Endothelial cell of umbilical vein (primary cell): ENCODE data around the gene CHRNA3. TPM values are rescaled to one million over a fixed set of nuclear protein-coding genes. Genes with fewer than 3 reads are reported as not detected.

Experiments
- BruUV-seq: library from RNA; stranded (reverse); fragments of 400-500 nt; replicated peaks from 2 replicates; lab custom pipeline; 2021; lab: Mats Ljungman, UMichigan
- CTCF ChIA-PET: fragments of 300-600, 350-600 bp; sonication (Branson Sonifier 250); formaldehyde crosslinking; loops from one replicate; lab custom pipeline; 2021; ENCODE audit warnings: antibody characterized with exemption, inconsistent platforms; lab: Charles Lee
- POLR2A ChIA-PET: fragments of 300-600, 350-600 bp; sonication (Branson Sonifier 250); formaldehyde crosslinking; loops from one replicate; lab custom pipeline; 2021; ENCODE audit warnings: antibody characterized with exemption, inconsistent platforms; lab: Charles Lee
- DNase-seq: peaks from one replicate; pipeline ENCODE4 v3.0.0-alpha.2; 2011; ENCODE audit warnings: low read depth, low spot score
- FAIRE-seq: peaks from 2 replicates; lab custom pipeline; 2011; peaks lifted over from hg19 to GRCh38; lab: Jason Lieb, UNC
- H2AFZ ChIP-seq: 2 replicates; pipeline ENCODE4 v1.6.0; 2012; ENCODE audit warnings: low read depth, low read length, control low read depth, inconsistent platforms
- H3K27ac ChIP-seq: 2 replicates; pipeline ENCODE4 v1.5.1; 2011; ENCODE audit warnings: low read depth, mild to moderate bottlenecking, control low read depth, low read length, moderate library complexity; ENCODE audit not compliant: insufficient read depth
- H3K27me3 ChIP-seq, 2 experiments: 2 replicates each; pipeline versions ENCODE4 v1.6.0 to v1.6.1; 2011; ENCODE audit warnings: low read length in 2 of 2, mixed read lengths in 1 of 2; ENCODE audit not compliant: control insufficient read depth in 2 of 2, insufficient read depth in 2 of 2
- H3K36me3 ChIP-seq, 2 experiments: 2 replicates in 1 of 2; 3 replicates in 1 of 2; pipeline ENCODE4 v1.5.1; 2011; ENCODE audit warnings: low read length in 2 of 2, mild to moderate bottlenecking in 1 of 2, moderate library complexity in 1 of 2; ENCODE audit not compliant: control insufficient read depth in 2 of 2, insufficient read depth in 2 of 2; ENCODE audit errors: extremely low read depth in 1 of 2
- H3K4me1 ChIP-seq: 3 replicates; pipeline ENCODE4 v1.5.1; 2011; ENCODE audit warnings: mild to moderate bottlenecking, low read length; ENCODE audit not compliant: control insufficient read depth, insufficient read depth; ENCODE audit errors: extremely low read depth
- H3K4me2 ChIP-seq: 2 replicates; pipeline ENCODE4 v1.6.1; 2011; ENCODE audit warnings: low read length, control low read depth, mixed read lengths; ENCODE audit not compliant: insufficient read depth
- H3K4me3 ChIP-seq, 3 experiments: fragments of 200-600 bp in 1 of 3; sonication (generic), shearing (Covaris generic) in 1 of 3; replicated peaks in 1 of 3; 2 replicates each; pipeline ENCODE4 v1.5.1; 2011 to 2016; ENCODE audit warnings: control low read depth in 3 of 3, low read length in 3 of 3, mild to moderate bottlenecking in 2 of 3, inconsistent platforms in 1 of 3, low read depth in 1 of 3, moderate library complexity in 1 of 3; ENCODE audit not compliant: insufficient read depth in 1 of 3
- H3K79me2 ChIP-seq: 2 replicates; pipeline ENCODE4 v1.6.0; 2012; ENCODE audit warnings: low read length, inconsistent platforms; ENCODE audit not compliant: control insufficient read depth, insufficient read depth
- H3K9ac ChIP-seq: replicated peaks from 2 replicates; pipeline ENCODE3; 2011; ENCODE audit warnings: low read length, control low read depth; ENCODE audit not compliant: insufficient read depth; ENCODE audit errors: extremely low read depth
- H3K9me1 ChIP-seq: replicated peaks from 3 replicates; pipeline ENCODE4 v1.6.0; 2011; ENCODE audit warnings: mild to moderate bottlenecking, low read length; ENCODE audit not compliant: control insufficient read depth, insufficient read depth; ENCODE audit errors: extremely low read depth
- H3K9me3 ChIP-seq: replicated peaks from 2 replicates; pipeline ENCODE4 v1.5.1; 2012; ENCODE audit warnings: low read length, inconsistent platforms; ENCODE audit not compliant: control insufficient read depth, insufficient read depth
- H4K20me1 ChIP-seq: replicated peaks from 2 replicates; pipeline ENCODE3; 2011; ENCODE audit warnings: mild to moderate bottlenecking, low read length; ENCODE audit not compliant: control insufficient read depth, insufficient read depth; ENCODE audit errors: extremely low read depth
- CTCF ChIP-seq, 2 donors: IDR thresholded peaks; 1 replicate in 1 of 2; 2 replicates in 1 of 2; pipeline ENCODE4 v1.5.1; 2011; ENCODE audit warnings: low read length in 2 of 2, mild to moderate bottlenecking in 2 of 2, moderate library complexity in 2 of 2, control low read depth in 1 of 2, inconsistent platforms in 1 of 2, low read depth in 1 of 2; ENCODE audit not compliant: insufficient read depth in 1 of 2; ENCODE audit errors: extremely low read depth in 1 of 2
- EZH2 ChIP-seq: IDR thresholded peaks from 2 replicates; pipeline ENCODE4 v1.6.1; 2012; ENCODE audit warnings: borderline replicate concordance, low read depth, mild to moderate bottlenecking, moderate library complexity, low read length, inconsistent platforms; ENCODE audit not compliant: severe bottlenecking
- FOS ChIP-seq: IDR thresholded peaks from 2 replicates; pipeline ENCODE4 v1.6.1; 2011; ENCODE audit warnings: mild to moderate bottlenecking, low read length, moderate library complexity, borderline replicate concordance; ENCODE audit not compliant: insufficient read depth
- GATA2 ChIP-seq: IDR thresholded peaks from 2 replicates; pipeline ENCODE4 v1.7.0; 2011; ENCODE audit warnings: low read depth, mild to moderate bottlenecking, moderate library complexity, mixed read lengths, low read length; ENCODE audit not compliant: insufficient read length, insufficient read depth
- JUN ChIP-seq: IDR thresholded peaks from 2 replicates; pipeline ENCODE4 v1.6.1; 2011; ENCODE audit warnings: borderline replicate concordance, low read depth; ENCODE audit not compliant: insufficient read length, insufficient read depth
- MYC ChIP-seq: IDR thresholded peaks from one replicate; pipeline ENCODE4 v1.6.1; 2011; ENCODE audit warnings: mild to moderate bottlenecking, low read depth, low read length
- POLR2A ChIP-seq: IDR thresholded peaks from 2 replicates; pipeline ENCODE4 v1.6.1; 2012; ENCODE audit warnings: low read depth, mild to moderate bottlenecking, control low read depth, low read length
- POLR2AphosphoS5 ChIP-seq: IDR thresholded peaks from 2 replicates; pipeline ENCODE4 v1.6.1; 2012; ENCODE audit warnings: low read depth, mild to moderate bottlenecking, control low read depth, low read length, moderate library complexity; ENCODE audit not compliant: insufficient read depth
- dilution Hi-C: fragments of 300-500 bp; cut with MboI; formaldehyde crosslinking; loops from one replicate; pipeline ENCODE4 v1.15.0; 2019; ENCODE audit warnings: low sequenced_read_pairs; ENCODE audit not compliant: extremely low pct_ligation_motif_present
- intact Hi-C: fragments of 100-400 bp; cut with micrococcal nuclease; formaldehyde crosslinking; loops from one replicate; pipeline ENCODE4 v1.10.0; 2022
- polyA plus RNA-seq, 4 experiments: library from polyadenylated mRNA; depleted of rRNA in 3 of 4; stranded (reverse) in 3 of 4; unstranded in 1 of 4; fragments of >200 nt; gene quantifications; 2 replicates each; pipeline versions ENCODE4 v1.2.1 to v1.2.3, GENCODE V29; 2011 to 2012; ENCODE audit warnings: missing spikeins in 1 of 4
- total RNA-seq: library from RNA; stranded (reverse); gene quantifications from 2 replicates; pipeline ENCODE4 v1.2.3, GENCODE V29; 2021
- TF ChIP-seq, protein P1 (sequence below): IDR thresholded peaks from 2 replicates; pipeline ENCODE4 v1.6.1; 2011; ENCODE audit not compliant: insufficient read depth, insufficient read length

CHRNA3 gene
- total and polyA plus RNA-seq, 2 donors (not counting 3 experiments of a cell fraction or from before 2014, with no cell fraction given), result not detected

DNA sequence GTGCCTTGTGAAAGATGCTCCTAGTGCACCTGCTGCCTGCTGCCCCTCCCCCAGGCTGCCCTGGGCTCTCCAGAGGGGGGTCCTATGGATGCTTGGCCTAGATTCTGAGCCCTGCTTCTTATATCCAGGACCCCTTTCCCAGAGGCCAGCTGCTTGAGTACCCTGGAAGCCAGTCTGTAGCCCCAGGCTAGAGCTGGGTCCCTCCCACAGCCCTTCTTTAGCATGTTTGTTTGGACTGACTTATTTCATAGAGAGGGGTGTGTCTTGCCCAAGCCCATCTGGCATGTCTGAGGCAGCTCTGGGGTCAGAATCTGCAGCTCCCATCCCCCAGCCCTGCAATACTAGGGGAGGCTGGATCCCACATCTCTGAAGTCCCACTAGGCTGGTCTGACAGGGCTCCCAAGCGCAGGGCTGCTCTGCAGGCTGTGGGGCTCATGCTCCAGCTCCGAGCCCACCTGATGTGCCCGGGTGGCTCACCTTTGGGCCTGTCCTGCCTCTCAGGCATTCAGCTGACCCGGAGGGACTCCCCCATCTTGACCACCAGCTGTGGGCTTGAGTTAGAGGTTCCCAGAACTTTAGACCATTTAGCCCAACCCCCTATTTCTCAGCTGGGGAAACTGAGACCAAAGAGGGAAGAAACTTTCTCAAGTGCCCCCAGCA, 17.1 kb upstream of the CHRNA3 start:
- Histone ChIP-seq H3K4me2 (no peak overlapping the region), H3K4me3 (no peak overlapping the region), H3K4me1 (peaks cover 2% of the 10 kb centered on the region), H3K27me3 (peaks cover 5 to 6% of the 10 kb centered on the region in 2 experiments), H3K9me1 (no peaks in the 10 kb centered on the region), H3K27ac (no peak overlapping the region), H3K79me2 (no peaks in the 10 kb centered on the region), H4K20me1 (no peaks in the 10 kb centered on the region), H3K9me3 (no peaks in the 10 kb centered on the region), H3K36me3 (no peaks in the 10 kb centered on the region), H2AFZ (no peak overlapping the region), H3K9ac (no peak overlapping the region)
- dilution Hi-C loops (no loop called here), intact Hi-C loops (loop anchor here (1.0 kb wide), 2 partner anchors 71 to 113 kb away; no protein-coding TSS in a partner anchor)
- ChIA-PET CTCF (interaction anchor here (0.7 to 3.1 kb wide), 13 partner anchors 8 to 198 kb away, joined by 3 to 29 read pairs (median 6); partner anchors contain the start of gene CHRNA3), POLR2A (no interaction called here)
- DNase-seq, result no peak
- TF ChIP-seq POLR2AphosphoS5, result no peak
- TF ChIP-seq JUN, result no peak
- TF ChIP-seq EZH2, result no peak
- no peak for TF ChIP-seq POLR2A
- no peak for TF ChIP-seq MYC
- no peak for TF ChIP-seq FOS
- TF ChIP-seq, protein P1, sequence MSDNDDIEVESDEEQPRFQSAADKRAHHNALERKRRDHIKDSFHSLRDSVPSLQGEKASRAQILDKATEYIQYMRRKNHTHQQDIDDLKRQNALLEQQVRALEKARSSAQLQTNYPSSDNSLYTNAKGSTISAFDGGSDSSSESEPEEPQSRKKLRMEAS, result no peak
- TF ChIP-seq GATA2, result no peak
- TF ChIP-seq CTCF (IDR thresholded peaks at IDR 0.05; ENCODE audit: extremely low read depth in 1 of 2, insufficient read depth in 1 of 2, low read depth in 1 of 2, low read length in 2 of 2), result no peak
- no peak for FAIRE-seq
- no TSS peak for BruUV-seq
